Panc1 (cell line): ENCODE measurements around the gene RIMBP2. TPM values are rescaled to one million over a fixed set of nuclear protein-coding genes. Genes with fewer than 3 reads are reported as not detected.

ENCODE experiments used
- ATAC-seq: fragments of 200-7000 bp; cut with Tn5 transposase; 2 replicates; pipeline ENCODE4 v1.9.1; 2020; ENCODE audit warnings: mild to moderate bottlenecking, moderate library complexity
- BruUV-seq: library from RNA; stranded (reverse); fragments of 400-500 nt; replicated peaks from 2 replicates; lab custom pipeline; 2021; lab: Mats Ljungman, UMichigan
- CTCF ChIA-PET: fragments of 300-600 bp; sonication (Branson Sonifier 250); formaldehyde crosslinking; loops from one replicate; lab custom pipeline; 2022; ENCODE audit warnings: antibody characterized with exemption; lab: Charles Lee
- POLR2A ChIA-PET: fragments of 300-600 bp; sonication (Branson Sonifier 250); formaldehyde crosslinking; loops from one replicate; lab custom pipeline; 2022; ENCODE audit warnings: antibody characterized with exemption; lab: Charles Lee
- DNase-seq: peaks from one replicate; pipeline ENCODE4 v3.0.0-alpha.2; 2010; ENCODE audit warnings: low read depth, low spot score
- H3K27ac ChIP-seq: 2 replicates; pipeline ENCODE4 v1.5.1; 2011; ENCODE audit warnings: mild to moderate bottlenecking, low read length, inconsistent platforms
- H3K27me3 ChIP-seq: fragments of 200-500 bp; sonication (Bioruptor generic); 2 replicates; pipeline ENCODE4 v1.6.0; 2014; ENCODE audit warnings: low read length, inconsistent platforms; ENCODE audit not compliant: control insufficient read depth, insufficient read depth
- H3K36me3 ChIP-seq: fragments of 200-500 bp; sonication (Bioruptor generic); 2 replicates; pipeline ENCODE4 v1.5.1; 2014; ENCODE audit warnings: inconsistent platforms, mild to moderate bottlenecking, low read length, moderate library complexity; ENCODE audit not compliant: control insufficient read depth, insufficient read depth
- H3K4me1 ChIP-seq: 2 replicates; pipeline ENCODE4 v1.5.1; 2011; ENCODE audit warnings: inconsistent platforms, mild to moderate bottlenecking, low read length, moderate library complexity; ENCODE audit not compliant: control insufficient read depth, insufficient read depth
- H3K4me3 ChIP-seq, 2 experiments: 2 replicates each; pipeline ENCODE4 v1.5.1; 2011 to 2012; ENCODE audit warnings: low read depth in 2 of 2, low read length in 2 of 2, mild to moderate bottlenecking in 2 of 2, inconsistent platforms in 1 of 2, moderate library complexity in 1 of 2
- H3K9me3 ChIP-seq: fragments of 200-500 bp; sonication (Bioruptor generic); 2 replicates; pipeline ENCODE4 v1.5.1; 2014; ENCODE audit warnings: low read depth, mild to moderate bottlenecking, inconsistent platforms, low read length, moderate library complexity; ENCODE audit not compliant: control insufficient read depth, insufficient read depth
- CTCF ChIP-seq: fragments of 450-650 bp; IDR thresholded peaks from 2 replicates; pipeline ENCODE4 v1.5.1; 2017; ENCODE audit warnings: mild to moderate bottlenecking
- POLR2AphosphoS5 ChIP-seq: IDR thresholded peaks from 2 replicates; pipeline ENCODE4 v1.6.1; 2012; ENCODE audit warnings: mild to moderate bottlenecking, low read depth, low read length, moderate library complexity
- REST ChIP-seq, 2 experiments: IDR thresholded peaks; 2 replicates each; pipeline ENCODE4 v1.6.1; 2011 to 2012; ENCODE audit warnings: low read depth in 2 of 2, control low read depth in 1 of 2, low read length in 1 of 2, mild to moderate bottlenecking in 1 of 2, moderate library complexity in 1 of 2; ENCODE audit not compliant: insufficient read depth in 1 of 2
- SIN3A ChIP-seq: IDR thresholded peaks from 2 replicates; pipeline ENCODE4 v1.6.1; 2012; ENCODE audit warnings: low read depth, mild to moderate bottlenecking, low read length, moderate library complexity, borderline replicate concordance; ENCODE audit not compliant: insufficient read depth
- TCF7L2 ChIP-seq: IDR thresholded peaks from 2 replicates; pipeline ENCODE4 v1.6.1; 2011; ENCODE audit warnings: mild to moderate bottlenecking, low read depth, low read length, inconsistent platforms
- in situ Hi-C: cut with HindIII; loops from 2 replicates; pipeline ENCODE4 v1.10.0; 2016; ENCODE audit warnings: low sequenced_read_pairs, low pct_unique_long_range_greater_than_20kb
- intact Hi-C: fragments of 100-400 bp; cut with micrococcal nuclease; formaldehyde crosslinking; loops from one replicate; pipeline ENCODE4 v1.10.0; 2022; ENCODE audit not compliant: unreplicated experiment
- total RNA-seq: library from RNA; stranded (reverse); gene quantifications from one replicate; pipeline ENCODE4 v1.2.1, GENCODE V29; 2021; ENCODE audit not compliant: unreplicated experiment

Gene RIMBP2
- total RNA-seq, 1 experiment from 2014 or later = not detected

GRCh38 chr12:130423136-130423535 lies 293.0 kb downstream of the RIMBP2 start:
- no peak for ATAC-seq
- Histone ChIP-seq H3K4me3 (no peak overlapping the region), H3K27me3 (peaks cover 9% of the 10 kb centered on the region), H3K36me3 (no peaks in the 10 kb centered on the region), H3K27ac (no peak overlapping the region), H3K9me3 (no peaks in the 10 kb centered on the region), H3K4me1 (no peaks in the 10 kb centered on the region)
- BruUV-seq = no TSS peak
- intact Hi-C loops = no loop called here
- ChIA-PET CTCF (no interaction called here), POLR2A (no interaction called here)
- no peak for DNase-seq
- TF ChIP-seq CTCF (no peak), SIN3A (no peak), TCF7L2 (no peak), REST (IDR thresholded peaks at IDR 0.05; ENCODE audit: insufficient read depth in 1 of 2, low read depth in 2 of 2, low read length in 1 of 2) (no peak), POLR2AphosphoS5 (no peak)
- in situ Hi-C loops = no loop called here

- in situ Hi-C loops = no loop called here
- no peak for TF ChIP-seq REST (IDR thresholded peaks at IDR 0.05; ENCODE audit: insufficient read depth in 1 of 2, low read depth in 2 of 2, low read length in 1 of 2)
- TF ChIP-seq POLR2AphosphoS5 = no peak
- TF ChIP-seq SIN3A = no peak
- no peak for TF ChIP-seq TCF7L2
- TF ChIP-seq CTCF = no peak
- ChIA-PET CTCF (no interaction called here), POLR2A (no interaction called here)
- no peaks in the 10 kb centered on the region for H3K9me3 ChIP-seq
- DNase-seq (no peak), ATAC-seq (no peak)
- intact Hi-C loops = no loop called here
- H3K27me3 ChIP-seq = peaks cover 9% of the 10 kb centered on the region
- BruUV-seq = no TSS peak
- no peaks in the 10 kb centered on the region for H3K36me3 ChIP-seq
- no peak overlapping the region for H3K4me3 ChIP-seq
- no peak overlapping the region for H3K27ac ChIP-seq
- H3K4me1 ChIP-seq = no peaks in the 10 kb centered on the region
These were observed 293.4 kb downstream of the RIMBP2 start for GRCh38 chr12:130422676-130423075.
